Kidney glomerular epithelial cell (primary cell): ENCODE data around the gene IER2.
"Not testable (repeated sequence)": the region's sequence is repeated elsewhere in the genome, so short reads cannot be mapped to it uniquely, and the experiment has no call there.

Source experiments
- DNase-seq: peaks from one replicate; lab custom pipeline; 2025; lab: John Stamatoyannopoulos, UW

The IER2 gene

GRCh38 chr19:13139633-13140311 lies 10.4 kb upstream of the IER2 start:
- DNase-seq, result no peak

GRCh38 chr19:13146763-13147563 lies 3.2 kb upstream of the IER2 start:
- no peak for DNase-seq

- not testable (repeated sequence) for DNase-seq
Observed at GRCh38 chr19:13149173-13149627, 1.0 kb upstream of the IER2 start.

GRCh38 chr19:13149628-13150186 lies 504 bp upstream of the IER2 start:
- no peak for DNase-seq

GRCh38 chr19:13150931-13151604 lies 857 bp downstream of the IER2 start:
- DNase-seq, result peak; percentile 66

GRCh38 chr19:13151605-13152355 lies 1.6 kb downstream of the IER2 start:
- DNase-seq, result peak; percentile 90

- peak; percentile 44 for DNase-seq
Observed at GRCh38 chr19:13152356-13152973, 2.3 kb downstream of the IER2 start.

- peak; percentile 79 for DNase-seq
Observed at GRCh38 chr19:13152974-13153568, 2.9 kb downstream of the IER2 start.

GRCh38 chr19:13153569-13154240 lies 3.5 kb downstream of the IER2 start:
- DNase-seq, result no peak

- peak; percentile 83 for DNase-seq
Observed at GRCh38 chr19:13154241-13154778, 4.1 kb downstream of the IER2 start.

- DNase-seq, result no peak
Observed at GRCh38 chr19:13154911-13155471, 4.8 kb downstream of the IER2 start.

GRCh38 chr19:13155472-13156359 lies 5.5 kb downstream of the IER2 start:
- peak; percentile 60 for DNase-seq

GRCh38 chr19:13159713-13160112 lies 9.5 kb downstream of the IER2 start:
- DNase-seq, result no peak

GRCh38 chr19:13160557-13160956 lies 10.3 kb downstream of the IER2 start:
- peak; percentile 26 for DNase-seq

GRCh38 chr19:13162724-13163608 lies 12.8 kb downstream of the IER2 start:
- peak; percentile 82 for DNase-seq

- peak; percentile 72 for DNase-seq
Observed at GRCh38 chr19:13163609-13164342, 13.6 kb downstream of the IER2 start.
